HS-27A (cell line): Measurements from ENCODE around the gene TADA3.

Experiments used
- DNase-seq: peaks from one replicate; pipeline ENCODE4 v3.0.0-alpha.2; 2012; ENCODE audit warnings: low read depth, missing footprints

TADA3 gene

GRCh38 chr3:9760779-9761505 is 31.3 kb downstream of the TADA3 start:
- no peak for DNase-seq

DNA sequence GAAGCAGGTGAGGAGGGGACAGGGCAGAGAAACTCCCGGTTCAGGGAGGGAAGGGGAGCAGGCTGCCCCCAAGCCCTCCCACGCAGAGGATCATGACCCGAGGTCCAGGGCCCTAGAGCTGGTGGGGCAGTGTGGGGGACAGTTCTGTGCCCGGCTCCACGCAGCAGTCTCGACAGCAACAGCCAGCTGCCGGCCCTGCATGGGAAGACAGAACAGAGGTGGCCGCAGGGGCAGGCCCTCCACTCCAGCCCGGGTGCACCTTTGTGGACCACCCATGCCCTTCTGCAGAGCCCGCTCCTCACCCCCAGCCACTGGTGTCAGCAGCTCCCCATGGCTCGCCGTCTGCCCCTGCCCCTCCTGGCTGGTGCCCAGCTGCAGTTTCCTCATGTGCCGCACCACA is 34.8 kb downstream of the TADA3 start:
- no peak for DNase-seq

DNA sequence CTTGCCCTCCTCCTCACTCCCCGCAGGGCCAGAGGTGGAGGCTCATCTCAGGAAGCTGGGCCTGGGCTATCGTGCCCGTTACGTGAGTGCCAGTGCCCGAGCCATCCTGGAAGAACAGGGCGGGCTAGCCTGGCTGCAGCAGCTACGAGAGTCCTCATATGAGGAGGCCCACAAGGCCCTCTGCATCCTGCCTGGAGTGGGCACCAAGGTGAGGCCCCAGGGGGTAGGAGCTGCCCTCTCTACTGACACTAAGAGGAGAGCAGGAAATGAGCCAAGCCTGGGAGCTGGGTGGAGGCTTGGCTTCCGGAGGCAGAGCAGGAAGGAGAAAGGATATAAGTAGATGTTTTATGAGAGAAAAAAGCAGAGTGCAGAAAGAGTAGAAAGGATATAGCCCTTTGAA is 37.6 kb downstream of the TADA3 start:
- DNase-seq = no peak

GRCh38 chr3:9750556-9751411 is 41.5 kb downstream of the TADA3 start:
- DNase-seq = no peak

DNA sequence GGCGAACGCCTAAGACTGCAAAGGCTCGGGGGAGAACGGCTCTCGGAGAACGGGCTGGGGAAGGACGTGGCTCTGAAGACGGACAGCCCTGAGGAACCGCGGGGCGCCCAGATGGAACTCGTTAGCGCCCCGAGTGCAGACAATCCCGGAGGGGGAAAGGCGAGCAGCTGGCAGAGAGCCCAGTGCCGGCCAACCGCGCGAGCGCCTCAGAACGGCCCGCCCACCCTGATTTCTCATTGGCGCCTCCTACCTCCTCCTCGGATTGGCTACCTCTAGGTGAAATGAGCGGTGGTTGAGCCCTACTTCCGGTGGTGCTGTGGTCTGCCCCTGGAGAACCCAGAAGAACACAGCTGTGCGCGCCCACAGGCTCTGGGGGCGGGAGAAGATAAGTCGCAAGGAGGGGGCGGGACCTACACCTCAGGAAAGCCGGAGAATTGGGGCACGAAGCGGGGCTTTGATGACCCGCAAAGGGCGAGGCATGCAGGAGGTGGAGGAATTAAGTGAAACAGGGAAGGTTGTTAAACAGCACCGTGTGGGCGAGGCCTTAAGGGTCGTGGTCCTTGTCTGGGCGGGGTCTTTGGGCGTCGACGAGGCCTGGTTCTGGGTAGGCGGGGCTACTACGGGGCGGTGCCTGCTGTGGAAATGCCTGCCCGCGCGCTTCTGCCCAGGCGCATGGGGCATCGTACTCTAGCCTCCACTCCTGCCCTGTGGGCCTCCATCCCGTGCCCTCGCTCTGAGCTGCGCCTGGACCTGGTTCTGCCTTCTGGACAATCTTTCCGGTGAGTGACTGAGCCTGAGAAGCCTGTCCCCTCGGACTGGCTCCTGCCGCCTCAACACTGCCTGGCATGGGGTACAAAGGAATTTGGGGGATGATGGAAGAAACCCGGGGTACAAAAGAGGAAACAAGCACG is 42.4 kb downstream of the TADA3 start, which contains the start of gene OGG1:
Gene OGG1 (plus strand): TSS at position 308 of the 911 bp plus-strand sequence. CDS start 335 bp downstream, at position 643.
- peak; percentile 97 for DNase-seq

DNA sequence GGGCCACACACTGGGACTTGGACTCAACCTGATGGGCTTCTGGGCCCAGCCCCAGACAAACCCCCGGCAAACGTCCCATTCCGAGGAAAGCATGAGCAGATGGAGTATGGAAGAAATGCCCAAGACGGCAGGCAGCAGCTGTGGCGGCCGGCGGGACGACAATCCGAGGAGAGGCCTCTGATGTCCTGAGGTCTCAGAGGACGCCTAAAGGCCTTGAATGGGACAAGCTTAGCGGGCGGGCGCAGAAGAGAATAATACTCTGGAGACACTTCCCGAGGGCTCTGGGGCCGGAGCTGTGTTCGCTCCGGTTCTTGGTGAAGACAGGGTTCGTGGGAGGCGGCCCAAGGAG is 43.0 kb downstream of the TADA3 start:
- DNase-seq = no peak

DNA sequence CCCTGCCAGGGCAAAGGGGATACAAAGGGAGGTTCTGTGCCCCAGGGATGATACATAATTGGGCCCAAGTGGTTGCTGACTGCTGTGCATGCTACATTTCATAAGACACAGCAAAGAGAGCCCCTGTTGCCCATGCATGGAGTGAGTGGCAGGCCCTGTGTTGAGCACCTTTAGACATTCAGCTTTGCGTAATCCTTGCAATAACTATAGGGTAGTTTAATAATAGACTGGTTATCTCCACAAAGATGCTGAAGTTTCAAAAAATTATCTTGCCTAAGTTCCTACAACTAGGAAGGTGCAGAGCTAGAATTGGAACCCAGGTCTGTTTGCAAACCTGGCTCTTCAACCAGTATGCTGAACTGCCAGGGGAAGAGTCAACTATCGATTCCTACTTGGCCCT is 44.2 kb downstream of the TADA3 start:
- no peak for DNase-seq

- no peak for DNase-seq
Observed at GRCh38 chr3:9747267-9747666, 45.0 kb downstream of the TADA3 start.

DNA sequence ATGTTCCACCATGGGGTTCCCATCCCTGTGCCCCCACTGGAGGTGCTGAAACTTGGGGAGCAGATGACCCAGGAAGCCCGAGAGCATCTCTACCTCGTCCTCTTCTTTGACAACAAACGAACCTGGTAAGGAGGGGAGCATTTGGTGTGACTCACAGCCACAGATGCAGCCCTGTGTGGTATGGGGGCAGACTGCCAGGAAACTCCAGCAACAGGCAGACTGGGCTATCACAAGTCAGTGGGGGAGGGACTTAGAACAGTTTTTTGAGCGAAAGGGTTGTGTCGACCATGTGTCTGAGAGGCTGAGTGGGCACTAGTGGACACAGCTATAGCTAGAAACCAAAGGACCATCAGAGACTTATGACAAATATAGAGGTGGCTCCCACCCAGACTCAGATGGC is 45.9 kb downstream of the TADA3 start:
- no peak for DNase-seq

GRCh38 chr3:9745521-9745920 is 46.8 kb downstream of the TADA3 start:
- DNase-seq = no peak

GRCh38 chr3:9744162-9744561 is 48.1 kb downstream of the TADA3 start:
- no peak for DNase-seq

DNA sequence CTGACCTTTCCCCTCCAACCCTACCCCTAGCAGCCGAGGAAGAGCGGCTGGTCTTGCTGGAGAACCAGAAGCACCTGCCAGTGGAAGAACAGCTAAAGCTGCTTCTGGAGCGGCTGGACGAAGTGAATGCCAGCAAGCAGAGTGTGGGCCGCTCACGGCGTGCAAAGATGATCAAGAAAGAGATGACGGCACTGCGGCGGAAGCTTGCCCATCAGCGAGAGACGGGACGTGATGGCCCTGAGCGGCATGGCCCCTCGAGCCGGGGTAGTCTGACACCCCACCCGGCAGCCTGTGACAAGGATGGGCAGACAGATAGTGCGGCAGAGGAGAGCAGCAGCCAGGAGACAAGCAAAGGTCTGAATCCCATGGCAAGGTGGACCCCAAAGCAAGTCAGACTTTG is 48.7 kb downstream of the TADA3 start:
- no peak for DNase-seq

DNA sequence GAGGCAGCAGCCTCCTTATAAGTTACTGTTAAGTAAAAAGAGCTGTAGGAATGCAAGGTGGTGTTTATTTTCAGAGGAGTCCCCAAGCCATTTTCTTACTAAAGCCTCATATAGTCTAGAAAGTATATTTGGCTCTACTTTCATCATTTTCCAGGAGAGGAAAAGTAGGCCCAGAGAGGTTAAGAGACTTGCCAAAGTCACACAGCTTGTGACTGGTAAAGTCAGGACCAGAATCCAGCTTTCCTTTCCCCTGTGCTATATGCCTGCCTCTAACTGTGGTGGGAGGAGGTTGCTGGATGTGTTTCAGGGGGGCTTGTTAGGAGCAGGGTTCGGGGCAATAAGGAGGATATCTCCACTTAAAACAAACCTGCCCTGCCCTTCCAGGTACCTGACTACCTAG is 49.7 kb downstream of the TADA3 start:
- no peak for DNase-seq

- no peak for DNase-seq
Observed at GRCh38 chr3:9739181-9739580, 53.1 kb downstream of the TADA3 start.

GRCh38 chr3:9736831-9737230 is 55.4 kb downstream of the TADA3 start:
- no peak for DNase-seq

GRCh38 chr3:9732740-9733115 is 59.5 kb downstream of the TADA3 start:
- DNase-seq = no peak

DNA sequence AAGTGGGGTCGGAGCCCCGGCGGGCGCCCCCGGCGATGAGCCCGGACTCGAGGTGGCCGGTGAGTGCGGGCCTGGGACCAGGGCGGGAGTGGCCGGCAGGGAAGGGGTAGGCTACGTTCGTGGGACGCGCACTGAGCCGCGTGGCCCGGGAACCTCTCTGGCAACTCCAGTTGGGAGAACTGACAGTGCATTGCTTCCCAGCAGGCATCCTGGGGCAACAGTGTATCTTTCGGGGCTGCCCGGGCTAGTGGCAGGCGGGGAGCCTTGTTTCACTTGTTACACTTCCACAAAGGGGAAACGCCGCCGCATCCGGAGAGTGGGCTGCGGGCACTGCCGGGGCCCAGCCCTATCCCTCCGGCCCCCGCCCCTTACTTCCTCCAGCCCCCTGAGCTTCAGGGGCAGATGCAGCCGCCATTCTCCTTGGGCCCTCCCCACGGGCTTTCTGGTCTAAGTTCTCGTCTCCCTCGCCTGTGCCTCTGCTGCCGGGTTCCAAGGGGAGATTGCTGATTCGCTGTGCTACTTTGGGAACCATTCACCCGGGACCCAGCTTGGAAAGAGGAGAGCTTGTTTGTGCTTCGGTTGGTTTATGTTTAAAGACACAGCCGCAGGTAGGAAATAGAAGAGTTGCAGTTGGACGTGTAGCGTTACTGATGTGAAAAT is 60.1 kb downstream of the TADA3 start:
- DNase-seq = no peak

GRCh38 chr3:9731206-9732079 is 60.8 kb downstream of the TADA3 start, which contains the start of gene BRPF1:
TSS of gene BRPF1 (plus strand) at chr3:9731735. CDS start at chr3:9734141, 2,406 bp downstream.
- peak; percentile 96 for DNase-seq

GRCh38 chr3:9730657-9731205 is 61.5 kb downstream of the TADA3 start:
- no peak for DNase-seq
